Measurements from ENCODE around the gene VPS9D1.

VPS9D1 gene

DNA sequence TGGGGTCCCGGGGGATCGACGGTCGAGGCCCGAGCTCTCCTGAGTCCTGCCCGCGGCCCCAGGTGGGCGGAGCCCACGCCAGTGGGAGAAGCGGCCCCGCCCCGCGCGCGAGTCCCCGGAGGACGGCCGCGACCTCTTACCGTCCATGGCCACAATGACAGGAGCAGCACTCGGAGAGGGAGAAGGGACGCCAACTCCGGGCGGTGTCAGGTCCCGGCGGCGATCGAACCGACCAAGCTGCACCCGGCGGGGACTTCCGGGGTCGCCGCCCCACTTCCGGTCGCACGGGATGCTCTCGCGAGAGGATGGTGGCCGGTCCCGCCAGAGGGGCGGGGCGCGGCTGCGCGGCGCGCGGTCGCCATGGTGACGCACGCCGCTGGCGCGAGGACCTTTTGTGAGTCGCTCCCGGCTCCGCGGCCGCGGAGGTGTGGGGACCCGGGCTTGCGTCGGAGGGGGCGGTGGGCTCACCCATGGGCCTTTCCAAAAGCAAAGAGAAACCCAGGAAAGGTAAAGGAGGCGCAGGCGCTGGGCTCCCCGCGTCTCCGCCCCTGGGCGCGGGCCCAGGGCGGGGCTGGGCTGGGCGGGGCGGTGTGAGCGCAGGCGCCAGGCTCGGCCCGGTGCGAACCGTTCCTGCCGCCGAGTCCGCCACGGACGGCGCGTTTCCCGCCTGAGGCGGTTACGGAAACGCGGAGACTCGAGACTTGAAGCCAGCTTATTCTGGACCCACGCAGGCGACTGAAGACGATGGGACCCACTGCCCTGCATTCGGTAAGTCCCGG lies 63.1 kb downstream of the VPS9D1 start, which contains the start of the genes CHMP1A and SPATA33:
CHMP1A (minus strand) TSS at position 267 of the 779 bp plus-strand sequence; CDS start at position 147, 120 bp downstream.
SPATA33 (plus strand) TSS at position 395 of the 779 bp plus-strand sequence; CDS start at position 471, 76 bp downstream.
- FAIRE-seq: no peak

All from G401.6 (cell line).